GM19455 (cell line): Measurements from ENCODE around the gene DHCR7.
"Not testable (repeated sequence)": the region's sequence is repeated elsewhere in the genome, so short reads cannot be mapped to it uniquely, and the experiment has no call there.

ENCODE experiments used
- ATAC-seq: cut with Tn5 transposase; IDR thresholded peaks from one replicate; pipeline ENCODE4 v1.9.1; 2021; ENCODE audit not compliant: unreplicated experiment

DHCR7 gene

GRCh38 chr11:71441251-71441650, 6.9 kb downstream of the DHCR7 start:
- no peak for ATAC-seq

GRCh38 chr11:71440021-71440755, 8.0 kb downstream of the DHCR7 start:
- no peak for ATAC-seq

- ATAC-seq = no peak
Observed at GRCh38 chr11:71438650-71439049, 9.5 kb downstream of the DHCR7 start.

- ATAC-seq = no peak
Observed at GRCh38 chr11:71437879-71438278, 10.3 kb downstream of the DHCR7 start.

- no peak for ATAC-seq
Observed at GRCh38 chr11:71437399-71437798, 10.8 kb downstream of the DHCR7 start.

- no peak for ATAC-seq
Observed at GRCh38 chr11:71436861-71437260, 11.3 kb downstream of the DHCR7 start.

- ATAC-seq = no peak
Observed at GRCh38 chr11:71435278-71435951, 12.8 kb downstream of the DHCR7 start.

GRCh38 chr11:71434576-71435130, 13.5 kb downstream of the DHCR7 start:
- ATAC-seq = no peak

- ATAC-seq = no peak
Observed at GRCh38 chr11:71433648-71434450, 14.3 kb downstream of the DHCR7 start.

- ATAC-seq = no peak
Observed at GRCh38 chr11:71432761-71433647, 15.2 kb downstream of the DHCR7 start.

GRCh38 chr11:71431271-71431670, 16.9 kb downstream of the DHCR7 start:
- ATAC-seq = no peak

- ATAC-seq = no peak
Observed at GRCh38 chr11:71430166-71430565, 18.0 kb downstream of the DHCR7 start.

GRCh38 chr11:71429701-71430100, 18.5 kb downstream of the DHCR7 start:
- ATAC-seq = no peak

- no peak for ATAC-seq
Observed at GRCh38 chr11:71428861-71429435, 19.2 kb downstream of the DHCR7 start.

- ATAC-seq = no peak
Observed at GRCh38 chr11:71426413-71426812, 21.8 kb downstream of the DHCR7 start.

- ATAC-seq = no peak
Observed at GRCh38 chr11:71425860-71426259, 22.3 kb downstream of the DHCR7 start.

- no peak for ATAC-seq
Observed at GRCh38 chr11:71425409-71425808, 22.8 kb downstream of the DHCR7 start.

GRCh38 chr11:71423181-71423790, 24.9 kb downstream of the DHCR7 start:
- ATAC-seq = no peak

- ATAC-seq = not testable (repeated sequence)
Observed at GRCh38 chr11:71422318-71422717, 25.9 kb downstream of the DHCR7 start.
